ENCODE data around the gene PCNX2. TPM values are rescaled to one million over a fixed set of nuclear protein-coding genes. Genes with fewer than 3 reads are reported as not detected.

PCNX2 gene
- total RNA-seq, 2 donors from 2014 or later = 8.4 to 23.2 TPM

- 94% methylated on average over 3 of the region's 3 CpGs for WGBS
- no peaks in the 10 kb centered on the region for H3K27me3 ChIP-seq (replicated peaks; ENCODE audit: insufficient read depth)
- no peaks in the 10 kb centered on the region for H3K9me3 ChIP-seq
- no peak for TF ChIP-seq POLR2AphosphoS5 (IDR thresholded peaks at IDR 0.05)
- TF ChIP-seq, protein P1, sequence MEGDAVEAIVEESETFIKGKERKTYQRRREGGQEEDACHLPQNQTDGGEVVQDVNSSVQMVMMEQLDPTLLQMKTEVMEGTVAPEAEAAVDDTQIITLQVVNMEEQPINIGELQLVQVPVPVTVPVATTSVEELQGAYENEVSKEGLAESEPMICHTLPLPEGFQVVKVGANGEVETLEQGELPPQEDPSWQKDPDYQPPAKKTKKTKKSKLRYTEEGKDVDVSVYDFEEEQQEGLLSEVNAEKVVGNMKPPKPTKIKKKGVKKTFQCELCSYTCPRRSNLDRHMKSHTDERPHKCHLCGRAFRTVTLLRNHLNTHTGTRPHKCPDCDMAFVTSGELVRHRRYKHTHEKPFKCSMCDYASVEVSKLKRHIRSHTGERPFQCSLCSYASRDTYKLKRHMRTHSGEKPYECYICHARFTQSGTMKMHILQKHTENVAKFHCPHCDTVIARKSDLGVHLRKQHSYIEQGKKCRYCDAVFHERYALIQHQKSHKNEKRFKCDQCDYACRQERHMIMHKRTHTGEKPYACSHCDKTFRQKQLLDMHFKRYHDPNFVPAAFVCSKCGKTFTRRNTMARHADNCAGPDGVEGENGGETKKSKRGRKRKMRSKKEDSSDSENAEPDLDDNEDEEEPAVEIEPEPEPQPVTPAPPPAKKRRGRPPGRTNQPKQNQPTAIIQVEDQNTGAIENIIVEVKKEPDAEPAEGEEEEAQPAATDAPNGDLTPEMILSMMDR (IDR thresholded peaks at IDR 0.05) = no peak
- TF ChIP-seq POLR2A (IDR thresholded peaks at IDR 0.05) = no peak
- H3K4me1 ChIP-seq (replicated peaks) = no peaks in the 10 kb centered on the region
- no peak overlapping the region for H3K27ac ChIP-seq
- DNase-seq (ENCODE audit: low spot score) = no peak
- intact Hi-C loops (cut with DNase I) = no loop called here
- H3K36me3 ChIP-seq = no peaks in the 10 kb centered on the region
- H3K4me3 ChIP-seq = no peak overlapping the region
Measured at GRCh38 chr1:233057836-233058235, 237.7 kb downstream of the PCNX2 start.

DNA sequence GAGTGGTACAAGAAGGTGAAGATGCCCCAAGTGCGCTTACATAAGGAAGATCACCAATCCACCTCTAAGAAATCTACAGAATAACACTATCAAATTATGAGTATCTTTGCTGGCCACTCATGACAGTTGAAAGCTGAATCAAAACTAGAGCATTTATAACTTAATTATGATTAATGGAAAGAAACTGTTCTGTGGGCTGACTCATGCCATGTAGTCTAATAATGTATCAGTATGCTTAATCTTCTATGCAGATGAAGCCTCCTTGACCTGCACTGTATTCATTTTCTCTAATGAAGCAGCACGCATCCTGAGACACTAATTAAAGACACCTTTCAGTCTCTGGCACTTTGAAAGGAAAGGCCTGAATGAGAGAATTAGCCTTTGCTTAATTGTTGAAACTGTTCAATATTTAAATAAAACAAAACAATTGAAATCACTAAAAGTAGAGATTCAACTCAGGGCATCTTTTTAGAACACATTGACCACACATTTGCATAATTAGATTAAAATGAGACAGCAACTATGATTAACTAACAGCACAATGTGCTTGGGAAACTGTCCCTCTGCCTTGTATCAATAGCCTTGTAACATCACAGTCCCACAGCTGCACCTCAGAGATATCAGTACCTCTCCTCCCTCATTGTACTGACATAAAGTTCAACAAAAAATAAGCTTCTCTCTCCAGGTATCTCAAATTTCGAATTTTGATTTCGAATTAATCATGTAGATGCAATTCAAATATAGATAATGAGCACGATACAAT lies 239.5 kb downstream of the PCNX2 start:
- no peaks in the 10 kb centered on the region for H3K9me3 ChIP-seq
- no peak overlapping the region for H3K4me3 ChIP-seq
- DNase-seq (ENCODE audit: low spot score) = no peak
- no peak overlapping the region for H3K27ac ChIP-seq
- intact Hi-C loops (cut with DNase I) = no loop called here
- no peaks in the 10 kb centered on the region for H3K36me3 ChIP-seq
- 96% methylated on average over 5 of the region's 5 CpGs for WGBS
- no peaks in the 10 kb centered on the region for H3K27me3 ChIP-seq (replicated peaks; ENCODE audit: insufficient read depth)
- TF ChIP-seq POLR2A (IDR thresholded peaks at IDR 0.05) (no peak), POLR2AphosphoS5 (IDR thresholded peaks at IDR 0.05) (no peak)
- TF ChIP-seq, protein P1 (IDR thresholded peaks at IDR 0.05) = no peak
- no peaks in the 10 kb centered on the region for H3K4me1 ChIP-seq (replicated peaks)

DNA sequence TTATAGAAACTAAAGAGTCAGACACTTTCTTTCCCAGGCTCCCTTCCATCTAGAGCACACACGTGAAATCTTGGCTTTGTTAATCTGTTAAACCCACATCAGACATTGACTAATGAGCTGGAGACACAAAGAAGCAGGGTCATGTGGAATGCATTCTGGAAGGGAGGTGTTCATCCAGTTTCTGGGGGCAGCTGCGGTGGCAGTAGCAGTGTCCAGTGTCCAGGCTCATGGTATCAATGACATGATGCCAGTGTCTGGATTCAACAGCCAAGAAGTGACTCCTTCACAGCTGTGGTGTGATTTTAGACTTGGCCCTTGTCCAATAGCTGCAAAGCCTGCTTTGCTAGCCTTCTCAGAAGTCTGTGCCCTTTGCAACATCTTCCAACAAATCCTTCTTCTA lies 249.9 kb downstream of the PCNX2 start:
- WGBS = 70% methylated on average over 2 of the region's 2 CpGs

DNA sequence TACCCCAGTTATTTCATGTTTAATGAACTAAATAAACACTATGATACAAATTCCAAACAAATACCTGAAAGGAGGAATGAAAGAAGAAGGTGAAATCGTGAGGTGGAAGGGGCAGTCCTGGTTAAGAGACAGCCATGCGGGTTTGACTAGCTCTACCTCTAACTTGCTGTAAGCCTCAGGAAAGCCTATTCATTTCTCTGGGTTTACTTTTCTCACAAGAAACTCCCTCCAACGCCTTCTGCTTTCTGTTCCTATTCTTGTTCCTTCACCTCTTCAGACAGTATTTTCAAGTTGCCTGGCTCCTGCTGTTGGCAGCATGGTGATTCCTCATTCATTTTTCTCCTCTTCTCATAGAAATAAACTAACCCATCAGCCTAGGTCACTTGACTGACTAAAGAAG lies 252.7 kb downstream of the PCNX2 start:
- Histone ChIP-seq H3K36me3 (no peaks in the 10 kb centered on the region), H3K9me3 (no peaks in the 10 kb centered on the region), H3K27me3 (replicated peaks; ENCODE audit: insufficient read depth) (no peaks in the 10 kb centered on the region), H3K4me3 (no peak overlapping the region), H3K27ac (no peak overlapping the region), H3K4me1 (replicated peaks) (no peaks in the 10 kb centered on the region)
- DNase-seq (ENCODE audit: low spot score) = no peak
- 86% methylated on average over 3 of the region's 3 CpGs for WGBS
- intact Hi-C loops (cut with DNase I) = no loop called here
- TF ChIP-seq POLR2A (IDR thresholded peaks at IDR 0.05) = no peak
- no peak for TF ChIP-seq POLR2AphosphoS5 (IDR thresholded peaks at IDR 0.05)
- TF ChIP-seq, protein P1 (IDR thresholded peaks at IDR 0.05) = no peak

More for the DNA sequence above, 249.9 kb downstream of the PCNX2 start:
- no peak overlapping the region for H3K27ac ChIP-seq
- TF ChIP-seq POLR2AphosphoS5 (IDR thresholded peaks at IDR 0.05) (no peak), POLR2A (IDR thresholded peaks at IDR 0.05) (no peak)
- TF ChIP-seq, protein P1 (IDR thresholded peaks at IDR 0.05) = no peak
- intact Hi-C loops (cut with DNase I) = no loop called here
- H3K36me3 ChIP-seq = no peaks in the 10 kb centered on the region
- no peaks in the 10 kb centered on the region for H3K27me3 ChIP-seq (replicated peaks; ENCODE audit: insufficient read depth)
- no peak overlapping the region for H3K4me3 ChIP-seq
- no peaks in the 10 kb centered on the region for H3K9me3 ChIP-seq
- H3K4me1 ChIP-seq (replicated peaks) = no peaks in the 10 kb centered on the region
- DNase-seq (ENCODE audit: low spot score) = no peak

- Histone ChIP-seq H3K36me3 (no peaks in the 10 kb centered on the region), H3K4me3 (no peak overlapping the region), H3K27ac (no peak overlapping the region), H3K9me3 (no peaks in the 10 kb centered on the region), H3K27me3 (replicated peaks; ENCODE audit: insufficient read depth) (no peaks in the 10 kb centered on the region), H3K4me1 (replicated peaks) (no peaks in the 10 kb centered on the region)
- no peak for DNase-seq (ENCODE audit: low spot score)
- no peak for TF ChIP-seq POLR2AphosphoS5 (IDR thresholded peaks at IDR 0.05)
- TF ChIP-seq POLR2A (IDR thresholded peaks at IDR 0.05) = no peak
- TF ChIP-seq, protein P1 (IDR thresholded peaks at IDR 0.05) = no peak
- intact Hi-C loops (cut with DNase I) = no loop called here
- WGBS = 96% methylated on average over 4 of the region's 4 CpGs
Measured at GRCh38 chr1:233040494-233040893, 255.0 kb downstream of the PCNX2 start.

Data from prostate gland (tissue), 2 donors.